Activated T-helper 1 cell treated with anti-CD3 and anti-CD28 coated beads, Interleukin-2, amount 50 U/mL, for 16 hours (primary cell): ENCODE data around the gene HARS1.
"Not testable (repeated sequence)": the region's sequence is repeated elsewhere in the genome, so short reads cannot be mapped to it uniquely, and the experiment has no call there.

ENCODE experiments used
- DNase-seq, 2 donors: peaks; one replicate each; pipeline ENCODE4 v3.0.0-alpha.2; 2020; ENCODE audit warnings: low read depth in 1 of 2, low spot score in 1 of 2

The HARS1 gene

GRCh38 chr5:140633501-140633900 is 57.7 kb downstream of the HARS1 start:
- no peak for DNase-seq

GRCh38 chr5:140633021-140633471 is 58.1 kb downstream of the HARS1 start, which contains the start of gene CD14:
TSS of gene CD14 (minus strand) at chr5:140633175. CDS start at chr5:140633071, 104 bp downstream.
- DNase-seq, result no peak

GRCh38 chr5:140632366-140633020 is 58.7 kb downstream of the HARS1 start:
- DNase-seq, result peak in 1 of 2 donors; percentile 19

GRCh38 chr5:140631831-140632365 is 59.3 kb downstream of the HARS1 start:
- DNase-seq, result no peak

- DNase-seq, result no peak
These were observed 60.1 kb downstream of the HARS1 start for GRCh38 chr5:140631036-140631417.

- DNase-seq, result no peak
These were observed 60.7 kb downstream of the HARS1 start for GRCh38 chr5:140630292-140631035.

- no peak for DNase-seq
These were observed 62.5 kb downstream of the HARS1 start for GRCh38 chr5:140628711-140629110.

GRCh38 chr5:140627972-140628371 is 63.2 kb downstream of the HARS1 start:
- no peak for DNase-seq

GRCh38 chr5:140624886-140625285 is 66.3 kb downstream of the HARS1 start:
- DNase-seq, result not testable (repeated sequence)
